DND-41 (cell line): Measurements from ENCODE around the gene ZBTB42.

ENCODE experiments used
- EZH2 ChIP-seq: IDR thresholded peaks from 3 replicates; pipeline ENCODE4 v1.6.1; 2012; ENCODE audit warnings: borderline replicate concordance, low read depth, mild to moderate bottlenecking, moderate library complexity, low read length, inconsistent platforms; ENCODE audit not compliant: severe bottlenecking
- TF ChIP-seq, protein P1 (sequence below): IDR thresholded peaks from 2 replicates; pipeline ENCODE4 v1.5.1; 2012; ENCODE audit warnings: borderline replicate concordance, low read length, moderate library complexity, mild to moderate bottlenecking; ENCODE audit not compliant: poor library complexity, severe bottlenecking; ENCODE audit errors: extremely low read depth

DNA sequence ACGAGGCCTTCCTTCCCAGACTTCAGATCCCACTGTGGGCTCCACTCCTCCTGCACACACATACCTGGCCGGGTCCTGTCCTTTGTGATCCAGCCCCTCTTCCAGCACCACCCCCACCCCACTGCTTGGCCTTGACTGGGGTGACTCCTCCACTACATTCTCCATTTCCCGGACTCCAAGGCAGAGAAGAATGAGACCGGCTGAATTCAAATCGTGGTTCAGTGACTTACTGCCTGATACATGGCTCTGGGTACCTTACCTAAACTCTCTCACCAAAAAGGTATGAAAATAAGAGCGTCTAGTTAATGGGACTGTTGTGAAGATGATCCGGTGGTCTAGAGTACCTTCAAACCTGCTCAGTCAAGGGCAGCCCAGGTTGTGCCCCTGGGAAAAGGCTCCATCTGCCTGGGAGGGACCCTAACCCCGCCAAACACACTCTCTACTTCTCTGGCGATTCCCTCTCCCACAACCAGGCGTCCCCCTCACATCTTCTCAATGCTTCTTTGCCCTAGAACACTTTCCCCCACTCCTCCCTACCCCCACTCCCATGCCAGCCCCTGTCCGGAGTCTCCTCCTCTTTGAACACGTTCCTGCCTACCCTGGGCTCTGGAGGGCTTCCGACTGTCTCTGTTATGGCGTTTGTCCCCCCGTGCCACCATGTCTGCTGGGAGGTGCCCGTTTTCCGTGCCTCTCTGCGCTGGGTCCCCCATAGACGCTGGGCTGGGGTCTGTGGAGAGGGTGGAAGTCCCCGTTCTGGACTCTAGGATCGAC lies 1.5 kb upstream of the ZBTB42 start:
- TF ChIP-seq, protein P1, sequence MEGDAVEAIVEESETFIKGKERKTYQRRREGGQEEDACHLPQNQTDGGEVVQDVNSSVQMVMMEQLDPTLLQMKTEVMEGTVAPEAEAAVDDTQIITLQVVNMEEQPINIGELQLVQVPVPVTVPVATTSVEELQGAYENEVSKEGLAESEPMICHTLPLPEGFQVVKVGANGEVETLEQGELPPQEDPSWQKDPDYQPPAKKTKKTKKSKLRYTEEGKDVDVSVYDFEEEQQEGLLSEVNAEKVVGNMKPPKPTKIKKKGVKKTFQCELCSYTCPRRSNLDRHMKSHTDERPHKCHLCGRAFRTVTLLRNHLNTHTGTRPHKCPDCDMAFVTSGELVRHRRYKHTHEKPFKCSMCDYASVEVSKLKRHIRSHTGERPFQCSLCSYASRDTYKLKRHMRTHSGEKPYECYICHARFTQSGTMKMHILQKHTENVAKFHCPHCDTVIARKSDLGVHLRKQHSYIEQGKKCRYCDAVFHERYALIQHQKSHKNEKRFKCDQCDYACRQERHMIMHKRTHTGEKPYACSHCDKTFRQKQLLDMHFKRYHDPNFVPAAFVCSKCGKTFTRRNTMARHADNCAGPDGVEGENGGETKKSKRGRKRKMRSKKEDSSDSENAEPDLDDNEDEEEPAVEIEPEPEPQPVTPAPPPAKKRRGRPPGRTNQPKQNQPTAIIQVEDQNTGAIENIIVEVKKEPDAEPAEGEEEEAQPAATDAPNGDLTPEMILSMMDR: no peak
- TF ChIP-seq EZH2: no peak
